Prostate gland (tissue), 2 donors: ENCODE data around the gene BAIAP3. TPM values are rescaled to one million over a fixed set of nuclear protein-coding genes. Genes with fewer than 3 reads are reported as not detected.
A peak's percentile ranks its signal among the peaks of the same experiment; 100 is the strongest.

Experiments
- DNase-seq: peaks from one replicate; pipeline ENCODE4 v3.0.0-alpha.2; 2019; ENCODE audit warnings: low spot score
- H3K27ac ChIP-seq, 2 donors: fragments of 200-600 bp; sonication (generic); 2 replicates each; pipeline ENCODE4 v1.5.1; 2017 to 2019
- H3K27me3 ChIP-seq: fragments of 200-600 bp; sonication (generic); replicated peaks from 2 replicates; pipeline ENCODE4 v1.5.1; 2019; ENCODE audit not compliant: insufficient read depth
- H3K36me3 ChIP-seq, 2 donors: fragments of 200-600 bp; sonication (generic); 1 replicate in 1 of 2; 2 replicates in 1 of 2; pipeline versions ENCODE4 v1.5.1 to v1.8.1; 2017 to 2019
- H3K4me1 ChIP-seq: fragments of 200-600 bp; sonication (generic); replicated peaks from 2 replicates; pipeline ENCODE4 v1.5.1; 2019
- H3K4me3 ChIP-seq, 2 donors: fragments of 200-600 bp; sonication (generic); 2 replicates each; pipeline ENCODE4 v1.5.1; 2017 to 2019
- H3K9me3 ChIP-seq: fragments of 200-600 bp; sonication (generic); 2 replicates; pipeline ENCODE4 v1.5.1; 2017
- POLR2A ChIP-seq: fragments of 450-650 bp; IDR thresholded peaks from one replicate; pipeline ENCODE4 v1.6.1; 2016; ENCODE audit warnings: antibody characterized with exemption, mild to moderate bottlenecking
- POLR2AphosphoS5 ChIP-seq: sonication (generic); formaldehyde crosslinking; IDR thresholded peaks from one replicate; pipeline ENCODE4 v1.6.1; 2017; ENCODE audit warnings: antibody characterized with exemption
- WGBS: methylation state at CpG from one replicate; pipeline ENCODE4 v1.1.5; 2018; 5-methylcytosine and 5-hydroxymethylcytosine counted together
- intact Hi-C: fragments of 100-400 bp; cut with DNase I; formaldehyde crosslinking; loops from one replicate; pipeline ENCODE4 v1.14.2; 2022
- total RNA-seq, 2 donors: library from RNA; depleted of rRNA; stranded (reverse); fragments of >200 nt; gene quantifications; one replicate each; pipeline ENCODE4 v1.1.0, GENCODE V29; 2016
- TF ChIP-seq, protein P1 (sequence below), 4 experiments: fragments of 200-600 bp in 2 of 4; fragments of 450-650 bp in 2 of 4; sonication (generic) in 2 of 4; IDR thresholded peaks; 1 replicate in 3 of 4; 2 replicates in 1 of 4; pipeline ENCODE4 v1.5.1; 2016 to 2019; ENCODE audit warnings: antibody characterized with exemption in 4 of 4, mild to moderate bottlenecking in 2 of 4, moderate library complexity in 2 of 4

The BAIAP3 gene
- total RNA-seq, 2 donors from 2014 or later, result 12.1 to 41.6 TPM

DNA sequence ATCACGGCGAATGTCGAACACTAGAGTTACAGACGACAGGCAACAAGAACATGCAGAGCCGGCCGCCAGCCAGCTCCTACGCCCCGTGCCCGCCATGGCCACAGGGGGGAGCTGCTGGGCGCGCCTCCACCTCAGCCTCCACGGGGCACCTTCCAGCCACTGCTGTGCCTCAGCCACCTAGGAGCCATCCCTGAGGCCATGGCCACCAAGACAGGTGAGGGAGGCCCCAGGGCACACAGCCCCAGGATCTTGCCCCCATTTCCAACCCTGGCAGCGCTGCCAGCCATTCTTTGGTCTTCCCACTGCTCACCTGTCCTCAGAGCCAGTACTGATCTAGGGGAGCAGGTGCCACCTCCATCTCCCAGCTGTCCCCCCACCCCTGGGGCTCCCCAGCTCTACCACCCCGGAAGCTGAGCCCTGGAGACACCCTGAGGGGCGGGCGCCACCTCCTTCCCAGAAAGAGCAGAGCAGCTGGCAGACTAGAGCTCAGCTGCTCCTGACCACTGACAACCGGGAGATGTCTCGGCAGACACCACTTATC lies 30.1 kb downstream of the BAIAP3 start:
- Histone ChIP-seq H3K4me1 (peaks cover 5% of the 10 kb centered on the region), H3K36me3 (peaks cover 5 to 10% of the 10 kb centered on the region in 2 donors), H3K9me3 (no peaks in the 10 kb centered on the region), H3K27ac (no peak overlapping the region), H3K4me3 (no peak overlapping the region), H3K27me3 (no peaks in the 10 kb centered on the region)
- intact Hi-C loops, result loop anchor here (10.0 kb wide), 1 partner anchor 59 kb away; the partner anchor contains the start of gene UBE2I
- TF ChIP-seq, protein P1, sequence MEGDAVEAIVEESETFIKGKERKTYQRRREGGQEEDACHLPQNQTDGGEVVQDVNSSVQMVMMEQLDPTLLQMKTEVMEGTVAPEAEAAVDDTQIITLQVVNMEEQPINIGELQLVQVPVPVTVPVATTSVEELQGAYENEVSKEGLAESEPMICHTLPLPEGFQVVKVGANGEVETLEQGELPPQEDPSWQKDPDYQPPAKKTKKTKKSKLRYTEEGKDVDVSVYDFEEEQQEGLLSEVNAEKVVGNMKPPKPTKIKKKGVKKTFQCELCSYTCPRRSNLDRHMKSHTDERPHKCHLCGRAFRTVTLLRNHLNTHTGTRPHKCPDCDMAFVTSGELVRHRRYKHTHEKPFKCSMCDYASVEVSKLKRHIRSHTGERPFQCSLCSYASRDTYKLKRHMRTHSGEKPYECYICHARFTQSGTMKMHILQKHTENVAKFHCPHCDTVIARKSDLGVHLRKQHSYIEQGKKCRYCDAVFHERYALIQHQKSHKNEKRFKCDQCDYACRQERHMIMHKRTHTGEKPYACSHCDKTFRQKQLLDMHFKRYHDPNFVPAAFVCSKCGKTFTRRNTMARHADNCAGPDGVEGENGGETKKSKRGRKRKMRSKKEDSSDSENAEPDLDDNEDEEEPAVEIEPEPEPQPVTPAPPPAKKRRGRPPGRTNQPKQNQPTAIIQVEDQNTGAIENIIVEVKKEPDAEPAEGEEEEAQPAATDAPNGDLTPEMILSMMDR (IDR thresholded peaks at IDR 0.05), result peak; percentile 35 to 82 (median 62)
- TF ChIP-seq POLR2AphosphoS5 (peak; percentile 46), POLR2A (no peak)
- peak; percentile 51 for DNase-seq
- WGBS, result 44% methylated on average over 18 of the region's 18 CpGs

DNA sequence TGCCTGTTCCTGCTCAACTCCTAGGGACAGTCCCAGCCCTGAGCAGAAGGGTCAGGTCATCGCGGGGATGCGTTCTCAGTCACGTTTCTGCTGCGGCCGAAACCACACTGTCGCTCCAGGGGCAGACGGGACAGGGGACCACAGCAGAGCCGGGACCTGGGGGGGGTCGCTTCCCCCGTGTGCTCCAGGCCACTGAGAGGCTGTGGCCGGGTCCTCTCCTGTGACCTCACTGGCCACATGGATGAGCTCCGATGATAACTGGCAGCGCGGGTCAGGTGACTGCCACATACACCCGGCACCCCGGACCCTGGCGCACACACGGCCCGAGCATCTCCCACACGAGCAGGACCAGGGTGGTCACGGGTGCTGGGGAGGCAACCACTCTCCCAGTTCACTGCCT lies 31.1 kb downstream of the BAIAP3 start:
- intact Hi-C loops, result loop anchor here (10.0 kb wide), 1 partner anchor 60 kb away; the partner anchor contains the start of gene UBE2I
- WGBS, result 92% methylated on average over 15 of the region's 22 CpGs
- Histone ChIP-seq H3K36me3 (peaks cover 5 to 10% of the 10 kb centered on the region in 2 donors), H3K4me1 (peaks cover 5% of the 10 kb centered on the region), H3K9me3 (no peaks in the 10 kb centered on the region), H3K27me3 (no peaks in the 10 kb centered on the region), H3K4me3 (no peak overlapping the region), H3K27ac (no peak overlapping the region)
- no peak for DNase-seq
- TF ChIP-seq POLR2A (no peak), POLR2AphosphoS5 (no peak)
- TF ChIP-seq, protein P1 (IDR thresholded peaks at IDR 0.05), result no peak

DNA sequence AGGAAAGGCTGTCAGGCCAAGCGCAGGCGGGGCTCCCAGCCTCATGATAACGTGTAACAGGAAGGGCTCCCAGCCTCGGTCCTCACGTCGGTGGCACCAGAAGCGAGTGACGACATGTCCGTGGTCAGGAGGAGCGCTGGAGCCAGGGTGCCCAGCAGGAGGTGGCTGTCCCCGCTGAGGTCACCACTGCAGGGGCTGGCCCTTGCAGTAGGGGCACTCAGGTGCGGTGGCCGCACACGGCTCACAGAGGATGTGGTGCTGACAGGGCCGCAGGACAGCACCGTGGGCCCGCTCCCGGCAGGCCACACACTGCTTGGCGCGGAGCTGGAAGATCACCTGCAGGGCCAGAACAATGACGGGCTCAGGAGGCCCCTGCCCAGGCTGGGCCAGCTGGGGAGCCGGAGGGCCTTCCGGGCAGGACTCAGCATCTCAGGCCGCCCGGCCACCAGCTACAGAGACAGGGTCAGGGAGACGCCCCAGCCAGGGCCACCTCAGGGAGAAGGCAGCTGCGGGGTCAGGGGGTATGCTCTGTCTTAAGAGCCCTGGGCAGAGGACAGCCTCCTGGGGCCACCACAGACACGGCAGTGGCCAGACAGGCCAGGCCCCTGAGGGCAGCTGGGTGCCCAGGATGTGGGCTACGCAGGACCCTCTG lies 32.7 kb downstream of the BAIAP3 start:
- Histone ChIP-seq H3K27me3 (no peaks in the 10 kb centered on the region), H3K9me3 (no peaks in the 10 kb centered on the region), H3K4me3 (no peak overlapping the region), H3K36me3 (peaks cover 5 to 10% of the 10 kb centered on the region in 2 donors), H3K4me1 (peaks cover 5% of the 10 kb centered on the region), H3K27ac (no peak overlapping the region)
- intact Hi-C loops, result loop anchor here (10.0 kb wide), 1 partner anchor 61 kb away; the partner anchor contains the start of gene UBE2I
- DNase-seq, result no peak
- 83% methylated on average over 22 of the region's 29 CpGs for WGBS
- TF ChIP-seq POLR2A, result no peak
- TF ChIP-seq POLR2AphosphoS5, result no peak
- TF ChIP-seq, protein P1 (IDR thresholded peaks at IDR 0.05), result no peak

DNA sequence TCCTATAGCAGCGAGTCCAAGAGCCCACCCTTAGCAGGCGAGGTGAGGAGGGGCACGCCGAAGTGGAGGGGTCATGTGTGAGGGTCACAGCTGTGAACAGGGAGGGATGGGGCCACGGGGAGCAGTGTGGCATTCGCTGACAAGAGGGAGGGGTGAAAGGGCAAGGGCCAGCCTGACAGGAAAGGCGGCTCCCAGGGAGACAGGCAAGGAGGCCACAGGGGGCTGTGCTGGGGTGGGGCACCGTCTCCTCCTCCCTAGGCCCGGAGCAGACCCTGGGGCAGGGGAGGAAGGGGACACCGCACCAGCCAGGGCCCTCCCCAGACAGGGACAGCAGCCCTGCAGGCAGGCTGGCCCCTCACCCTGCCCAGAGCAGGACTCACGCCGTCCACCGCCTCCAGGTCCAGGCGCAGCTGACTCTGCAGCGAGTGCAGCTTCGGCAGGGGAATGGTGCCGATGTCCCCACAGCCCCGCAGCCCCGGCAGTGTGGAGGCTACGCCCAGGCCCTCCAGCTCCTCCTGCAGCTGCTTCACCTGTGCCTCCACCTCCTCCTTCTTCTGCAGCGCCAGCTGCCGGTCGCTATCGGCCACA lies 33.4 kb downstream of the BAIAP3 start:
- DNase-seq, result no peak
- Histone ChIP-seq H3K9me3 (no peaks in the 10 kb centered on the region), H3K4me3 (no peak overlapping the region), H3K36me3 (peaks cover 5 to 10% of the 10 kb centered on the region in 2 donors), H3K4me1 (peaks cover 5% of the 10 kb centered on the region), H3K27ac (peak overlapping the region; percentile 67 to 77), H3K27me3 (no peaks in the 10 kb centered on the region)
- TF ChIP-seq POLR2A, result no peak
- TF ChIP-seq, protein P1 (IDR thresholded peaks at IDR 0.05), result peak in 1 of 4 experiments; percentile 43
- 75% methylated on average over 23 of the region's 24 CpGs for WGBS
- intact Hi-C loops, result loop anchor here (10.0 kb wide), 1 partner anchor 62 kb away; the partner anchor contains the start of gene UBE2I
